Measurements from ENCODE around the gene FUT6.

GRCh38 chr19:5809469-5809868, 30.0 kb downstream of the FUT6 start:
- TF ChIP-seq, protein P1, sequence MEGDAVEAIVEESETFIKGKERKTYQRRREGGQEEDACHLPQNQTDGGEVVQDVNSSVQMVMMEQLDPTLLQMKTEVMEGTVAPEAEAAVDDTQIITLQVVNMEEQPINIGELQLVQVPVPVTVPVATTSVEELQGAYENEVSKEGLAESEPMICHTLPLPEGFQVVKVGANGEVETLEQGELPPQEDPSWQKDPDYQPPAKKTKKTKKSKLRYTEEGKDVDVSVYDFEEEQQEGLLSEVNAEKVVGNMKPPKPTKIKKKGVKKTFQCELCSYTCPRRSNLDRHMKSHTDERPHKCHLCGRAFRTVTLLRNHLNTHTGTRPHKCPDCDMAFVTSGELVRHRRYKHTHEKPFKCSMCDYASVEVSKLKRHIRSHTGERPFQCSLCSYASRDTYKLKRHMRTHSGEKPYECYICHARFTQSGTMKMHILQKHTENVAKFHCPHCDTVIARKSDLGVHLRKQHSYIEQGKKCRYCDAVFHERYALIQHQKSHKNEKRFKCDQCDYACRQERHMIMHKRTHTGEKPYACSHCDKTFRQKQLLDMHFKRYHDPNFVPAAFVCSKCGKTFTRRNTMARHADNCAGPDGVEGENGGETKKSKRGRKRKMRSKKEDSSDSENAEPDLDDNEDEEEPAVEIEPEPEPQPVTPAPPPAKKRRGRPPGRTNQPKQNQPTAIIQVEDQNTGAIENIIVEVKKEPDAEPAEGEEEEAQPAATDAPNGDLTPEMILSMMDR (IDR thresholded peaks at IDR 0.05; ENCODE audit: low read length), result no peak
- TF ChIP-seq EZH2 (IDR thresholded peaks at IDR 0.05; ENCODE audit: borderline replicate concordance, low read length), result no peak
